Measurements from ENCODE around the gene RARG.

The RARG gene

DNA sequence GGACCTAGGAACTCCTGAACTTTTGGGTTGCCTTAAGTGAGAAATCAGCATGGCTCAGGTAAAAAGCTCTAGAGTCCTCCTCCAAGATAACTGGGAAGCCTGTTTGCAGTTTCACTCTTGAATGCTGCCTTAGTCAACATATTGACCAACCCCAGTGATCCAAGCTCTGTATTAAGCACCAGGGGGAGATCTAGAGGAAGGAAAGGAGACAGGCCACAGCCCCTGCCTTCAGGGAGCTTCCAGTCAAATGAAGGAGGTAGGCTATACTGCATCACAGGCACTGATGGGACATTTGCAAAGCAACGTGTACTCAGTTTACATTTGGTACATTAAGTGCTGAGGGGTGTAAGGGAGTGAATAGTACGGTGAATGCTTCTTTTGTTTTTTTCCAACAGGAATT, 50.1 kb downstream of the RARG start:
- TF ChIP-seq TCF12 (IDR thresholded peaks at IDR 0.05; ENCODE audit: low read depth), result no peak
- TF ChIP-seq TAF1 (IDR thresholded peaks at IDR 0.05; ENCODE audit: low read depth), result no peak
- TF ChIP-seq TEAD4 (IDR thresholded peaks at IDR 0.05), result no peak
- no peak for TF ChIP-seq EGR1 (IDR thresholded peaks at IDR 0.05)
- TF ChIP-seq CREB1 (IDR thresholded peaks at IDR 0.05; ENCODE audit: low read depth), result no peak
- TF ChIP-seq FOXM1 (IDR thresholded peaks at IDR 0.05; ENCODE audit: borderline replicate concordance, low read depth), result no peak
- no peak for TF ChIP-seq CEBPB (IDR thresholded peaks at IDR 0.05)
- TF ChIP-seq MAX (IDR thresholded peaks at IDR 0.05), result no peak
- no peak for TF ChIP-seq USF1 (IDR thresholded peaks at IDR 0.05)
- no peak for TF ChIP-seq ZBTB7A (IDR thresholded peaks at IDR 0.05; ENCODE audit: low read depth)
- no peak for TF ChIP-seq NFIC (IDR thresholded peaks at IDR 0.05)
- TF ChIP-seq RAD21 (IDR thresholded peaks at IDR 0.05; ENCODE audit: low read depth), result no peak
- no peak for TF ChIP-seq YY1 (IDR thresholded peaks at IDR 0.05; ENCODE audit: low read depth)
- no peak for TF ChIP-seq REST (IDR thresholded peaks at IDR 0.05; ENCODE audit: low read depth)
- no peak for TF ChIP-seq EP300 (IDR thresholded peaks at IDR 0.05; ENCODE audit: borderline replicate concordance)

DNA sequence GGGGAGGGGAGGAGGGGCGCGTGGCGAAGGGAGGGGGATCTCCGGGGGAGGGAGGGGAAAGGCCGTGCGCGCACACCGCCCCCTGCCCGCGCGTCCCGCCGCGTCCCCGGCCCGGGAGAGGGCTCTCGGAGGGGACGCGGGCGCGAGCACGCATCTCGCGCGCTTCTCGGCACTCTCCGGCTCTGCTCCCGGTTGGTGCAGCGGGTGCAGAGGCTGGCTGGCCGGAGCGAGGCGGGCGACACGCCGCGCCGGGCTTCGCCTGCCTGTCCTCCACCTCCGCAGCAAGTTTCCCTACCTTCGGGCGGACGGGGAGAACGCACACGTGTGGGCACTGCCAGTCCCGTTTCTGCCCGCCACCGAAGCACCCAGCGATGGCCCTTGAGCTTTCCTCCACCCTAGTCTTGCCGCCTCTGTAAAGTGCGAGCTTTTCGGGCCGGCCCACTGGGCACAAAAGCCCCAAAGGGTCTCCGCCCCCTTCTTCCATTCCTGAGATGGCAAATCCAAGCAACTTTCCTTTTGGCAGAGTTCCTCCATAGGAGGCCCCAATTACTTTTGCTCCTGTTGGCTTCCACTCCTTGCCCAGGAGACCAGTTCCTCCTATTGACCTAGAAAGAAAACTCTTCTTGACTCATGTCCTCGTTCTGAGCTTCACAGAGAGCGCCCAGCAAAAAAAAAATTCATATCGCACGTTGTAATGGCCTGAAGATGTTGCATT, 50.9 kb downstream of the RARG start:
- TF ChIP-seq REST (IDR thresholded peaks at IDR 0.05; ENCODE audit: low read depth) (no peak), TAF1 (IDR thresholded peaks at IDR 0.05; ENCODE audit: low read depth) (peak; percentile 56; the same call in 1 of the 2 replicates), EP300 (IDR thresholded peaks at IDR 0.05; ENCODE audit: borderline replicate concordance) (no peak), CEBPB (IDR thresholded peaks at IDR 0.05) (no peak), USF1 (IDR thresholded peaks at IDR 0.05) (peak; percentile 38; the same call in 1 of the 2 replicates), RAD21 (IDR thresholded peaks at IDR 0.05; ENCODE audit: low read depth) (no peak), FOXM1 (IDR thresholded peaks at IDR 0.05; ENCODE audit: borderline replicate concordance, low read depth) (no peak), EGR1 (IDR thresholded peaks at IDR 0.05) (peak; percentile 59), TCF12 (IDR thresholded peaks at IDR 0.05; ENCODE audit: low read depth) (no peak), TEAD4 (IDR thresholded peaks at IDR 0.05) (0 out of 2 replicates have a peak, but pooled peaks have one; percentile 10), CREB1 (IDR thresholded peaks at IDR 0.05; ENCODE audit: low read depth) (no peak), MAX (IDR thresholded peaks at IDR 0.05) (peak; percentile 78), NFIC (IDR thresholded peaks at IDR 0.05) (0 out of 2 replicates have a peak, but pooled peaks have one; percentile 22), YY1 (IDR thresholded peaks at IDR 0.05; ENCODE audit: low read depth) (no peak; the same call in 1 of the 2 replicates), ZBTB7A (IDR thresholded peaks at IDR 0.05; ENCODE audit: low read depth) (0 out of 2 replicates have a peak, but pooled peaks have one; percentile 36)

DNA sequence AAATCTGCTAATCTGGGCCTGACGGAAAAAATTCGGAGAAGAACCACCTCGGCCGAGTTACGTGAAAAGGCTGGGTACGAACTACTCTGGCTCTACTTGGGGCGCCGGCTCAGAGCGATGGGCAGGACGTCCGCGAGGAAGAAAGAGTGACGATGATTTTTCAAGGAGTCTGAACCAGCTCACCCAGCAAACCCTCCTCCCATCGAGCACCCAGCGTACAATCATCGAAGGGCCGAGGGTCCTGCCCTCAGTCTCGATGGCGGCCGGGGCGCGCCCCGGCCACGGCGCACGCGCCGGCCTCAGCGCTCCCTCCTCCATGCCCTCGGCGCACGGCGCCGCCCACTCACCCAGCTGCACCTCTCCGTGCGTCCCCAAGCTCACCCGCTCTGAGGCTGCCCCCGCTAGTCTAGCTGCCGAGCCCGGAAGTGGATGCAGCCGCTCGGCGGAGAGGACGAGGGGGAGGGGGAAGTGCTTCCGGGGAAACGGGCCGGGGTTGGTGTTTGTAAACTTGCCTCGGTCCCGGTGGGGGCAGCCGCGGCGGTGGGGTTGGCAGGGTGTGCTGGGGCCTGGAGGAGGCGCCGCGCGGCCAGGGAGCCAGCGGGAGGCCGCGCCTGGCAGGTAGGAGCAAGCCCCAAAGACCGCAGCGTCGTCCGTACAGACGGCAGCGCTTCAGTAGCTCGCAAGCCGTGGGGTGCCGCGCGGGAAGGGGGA, 51.6 kb downstream of the RARG start, which contains the start of the genes CSAD and ZNF740:
TSS of gene CSAD (minus strand) at position 706 of the 711 bp plus-strand sequence. CDS start 7,455 bp downstream, outside the sequence.
TSS of gene ZNF740 (plus strand) at position 503 of the 711 bp plus-strand sequence. CDS start 1,262 bp downstream, outside the sequence.
- TF ChIP-seq CREB1 (IDR thresholded peaks at IDR 0.05; ENCODE audit: low read depth) (peak; percentile 53; the same call in 1 of the 2 replicates), TAF1 (IDR thresholded peaks at IDR 0.05; ENCODE audit: low read depth) (peak; percentile 68), CEBPB (IDR thresholded peaks at IDR 0.05) (peak; percentile 45; the same call in 1 of the 2 replicates), USF1 (IDR thresholded peaks at IDR 0.05) (peak; percentile 49; the same call in 1 of the 2 replicates), FOXM1 (IDR thresholded peaks at IDR 0.05; ENCODE audit: borderline replicate concordance, low read depth) (peak; percentile 57; the same call in 1 of the 2 replicates), RAD21 (IDR thresholded peaks at IDR 0.05; ENCODE audit: low read depth) (peak; percentile 11; the same call in 1 of the 2 replicates), NFIC (IDR thresholded peaks at IDR 0.05) (peak; percentile 58), TCF12 (IDR thresholded peaks at IDR 0.05; ENCODE audit: low read depth) (peak; percentile 90), EGR1 (IDR thresholded peaks at IDR 0.05) (peak; percentile 97), EP300 (IDR thresholded peaks at IDR 0.05; ENCODE audit: borderline replicate concordance) (peak; percentile 63), ZBTB7A (IDR thresholded peaks at IDR 0.05; ENCODE audit: low read depth) (peak; percentile 68; the same call in 1 of the 2 replicates), MAX (IDR thresholded peaks at IDR 0.05) (peak; percentile 87), TEAD4 (IDR thresholded peaks at IDR 0.05) (peak; percentile 43), REST (IDR thresholded peaks at IDR 0.05; ENCODE audit: low read depth) (no peak), YY1 (IDR thresholded peaks at IDR 0.05; ENCODE audit: low read depth) (peak; percentile 97)

Data from Ishikawa (cell line).